BLaER1 (cell line): ENCODE results near the gene NLE1.
"Not testable (repeated sequence)": the region's sequence is repeated elsewhere in the genome, so short reads cannot be mapped to it uniquely, and the experiment has no call there.

Experiments used
- H3K27ac ChIP-seq: shearing (Covaris generic); formaldehyde crosslinking; 2 replicates; pipeline ENCODE4 v1.8.1; 2022
- H3K27me3 ChIP-seq: shearing (Covaris generic); formaldehyde crosslinking; 2 replicates; pipeline ENCODE4 v1.8.1; 2022
- H3K36me3 ChIP-seq: shearing (Covaris generic); formaldehyde crosslinking; 2 replicates; pipeline ENCODE4 v1.8.1; 2022
- H3K4me1 ChIP-seq: shearing (Covaris generic); formaldehyde crosslinking; 2 replicates; pipeline ENCODE4 v1.8.1; 2022
- H3K4me2 ChIP-seq: shearing (Covaris generic); formaldehyde crosslinking; 2 replicates; pipeline ENCODE4 v1.8.1; 2022
- H3K4me3 ChIP-seq: shearing (Covaris generic); formaldehyde crosslinking; 2 replicates; pipeline ENCODE4 v1.8.1; 2022
- H3K9ac ChIP-seq: shearing (Covaris generic); formaldehyde crosslinking; 2 replicates; pipeline ENCODE4 v1.8.1; 2022
- H3K9me3 ChIP-seq: shearing (Covaris generic); formaldehyde crosslinking; 2 replicates; pipeline ENCODE4 v1.8.1; 2022
- H4K20me1 ChIP-seq: shearing (Covaris generic); formaldehyde crosslinking; 2 replicates; pipeline ENCODE4 v1.8.1; 2022
- Cebpa-rat ChIP-seq: shearing (Covaris generic); IDR thresholded peaks from 2 replicates; pipeline ENCODE4 v1.8.1; 2022

Gene NLE1

DNA sequence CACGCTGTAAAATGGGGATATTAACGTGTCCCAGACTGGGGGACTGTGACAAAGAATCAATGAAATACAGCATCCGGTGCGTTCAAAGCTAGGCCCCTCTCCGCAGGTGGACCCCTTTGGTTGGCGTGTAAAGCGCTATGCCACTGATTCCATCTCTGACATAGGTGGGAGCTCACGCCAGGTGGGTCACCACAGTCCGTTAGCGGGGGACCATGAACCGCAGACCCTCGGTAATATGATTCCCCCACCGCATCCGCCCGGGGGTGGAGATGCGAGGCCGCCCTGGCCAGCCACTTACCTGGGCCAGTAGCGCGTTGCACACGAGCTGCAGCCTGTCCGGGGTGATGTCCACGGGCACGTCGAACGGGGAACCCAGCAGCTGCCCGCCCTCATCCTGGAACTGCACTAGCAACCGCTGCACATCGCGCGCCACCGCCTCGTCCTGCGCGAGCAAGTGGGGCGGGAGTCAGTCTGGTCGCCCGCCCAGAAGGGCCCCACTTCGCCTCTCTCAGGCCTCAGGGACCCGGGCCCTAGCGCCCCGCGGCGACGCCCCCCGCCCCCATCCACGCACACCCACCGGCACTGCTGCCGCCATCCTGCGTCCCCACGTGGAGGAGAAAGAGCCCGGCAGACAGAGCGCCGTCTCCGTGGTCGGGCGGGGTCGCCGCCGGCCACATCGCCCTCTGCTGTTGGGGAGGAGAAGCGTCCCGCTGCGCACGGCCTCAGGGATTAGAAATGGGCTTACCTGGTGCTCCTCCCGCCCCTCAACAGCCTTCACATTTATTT, at the start of gene NLE1:
TSS of gene NLE1 (minus strand) at position 623 of the 786 bp plus-strand sequence. CDS start at position 595, 28 bp downstream.
- Histone ChIP-seq H3K27me3 (no peaks in the 10 kb centered on the region), H3K9me3 (no peaks in the 10 kb centered on the region), H4K20me1 (peaks cover 37% of the 10 kb centered on the region), H3K4me2 (peak within 1 kb of the TSS; percentile 90), H3K27ac (peak within 1 kb of the TSS; percentile 83), H3K9ac (peak within 1 kb of the TSS; percentile 89), H3K4me1 (peaks cover 16% of the 10 kb centered on the region), H3K4me3 (peak within 1 kb of the TSS; percentile 83), H3K36me3 (peaks cover 34% of the 10 kb centered on the region)
- TF ChIP-seq Cebpa-rat, result no peak

DNA sequence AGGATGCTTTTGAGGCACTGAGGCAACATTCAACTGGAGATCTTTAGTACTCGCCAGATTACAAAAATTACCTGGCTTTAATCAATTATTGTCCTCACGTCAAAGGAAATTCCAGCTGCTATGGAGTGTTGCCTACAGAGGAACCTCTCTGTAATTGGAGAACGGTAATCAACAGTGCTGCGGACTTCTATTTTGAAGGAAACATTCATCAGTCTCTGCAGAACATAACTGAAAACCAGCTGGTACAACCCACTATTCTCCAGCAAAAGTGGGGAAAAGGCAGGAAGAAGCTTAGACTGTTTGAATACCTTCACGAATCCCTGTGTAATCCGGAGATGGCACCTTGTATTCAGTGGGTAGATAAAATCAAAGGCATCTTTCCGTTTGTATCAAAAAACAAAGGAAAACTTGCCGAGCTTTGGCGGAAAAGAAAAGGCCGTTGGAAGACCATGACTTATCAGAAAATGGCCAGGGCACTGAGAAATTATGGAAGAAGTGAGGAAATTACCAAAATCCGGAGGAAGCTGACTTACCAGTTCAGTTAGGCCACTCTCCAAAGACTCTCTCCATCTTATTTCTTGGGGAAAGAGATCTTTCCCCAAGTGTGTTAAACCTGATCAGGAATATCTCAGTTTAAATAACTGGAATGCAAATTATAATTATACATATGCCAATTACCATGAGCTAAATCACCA, 49.0 kb upstream of the NLE1 start:
- Histone ChIP-seq H3K4me1 (no peaks in the 10 kb centered on the region), H3K4me2 (no peak overlapping the region), H3K9ac (no peak overlapping the region), H3K27ac (no peak overlapping the region), H3K27me3 (no peaks in the 10 kb centered on the region), H3K4me3 (no peak overlapping the region), H3K36me3 (no peaks in the 10 kb centered on the region), H3K9me3 (peaks cover 12% of the 10 kb centered on the region), H4K20me1 (no peaks in the 10 kb centered on the region)
- TF ChIP-seq Cebpa-rat, result no peak

DNA sequence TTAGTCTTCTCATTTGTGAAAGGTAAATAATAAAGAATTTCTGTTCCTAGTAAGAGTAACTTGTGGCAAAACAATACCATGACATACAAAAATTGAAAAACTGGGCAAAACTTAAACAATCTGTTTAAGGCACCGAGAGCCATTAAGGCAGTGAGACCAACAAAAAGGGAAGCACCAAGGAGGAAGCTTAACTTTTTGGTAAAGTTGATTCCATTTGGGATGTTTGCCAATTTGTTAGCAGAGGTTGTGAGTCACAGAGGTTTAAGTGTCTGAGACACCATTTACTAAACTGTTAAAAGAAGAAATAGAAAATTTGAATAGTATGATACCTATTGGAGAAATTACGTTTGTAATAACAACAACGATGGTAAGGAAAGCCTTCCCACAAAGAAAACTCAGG, 47.2 kb upstream of the NLE1 start:
- Histone ChIP-seq H3K27ac (no peak overlapping the region), H3K4me2 (no peak overlapping the region), H3K27me3 (no peaks in the 10 kb centered on the region), H3K4me1 (no peaks in the 10 kb centered on the region), H4K20me1 (no peaks in the 10 kb centered on the region), H3K9ac (no peak overlapping the region), H3K9me3 (no peaks in the 10 kb centered on the region), H3K4me3 (no peak overlapping the region), H3K36me3 (no peaks in the 10 kb centered on the region)
- TF ChIP-seq Cebpa-rat, result no peak

DNA sequence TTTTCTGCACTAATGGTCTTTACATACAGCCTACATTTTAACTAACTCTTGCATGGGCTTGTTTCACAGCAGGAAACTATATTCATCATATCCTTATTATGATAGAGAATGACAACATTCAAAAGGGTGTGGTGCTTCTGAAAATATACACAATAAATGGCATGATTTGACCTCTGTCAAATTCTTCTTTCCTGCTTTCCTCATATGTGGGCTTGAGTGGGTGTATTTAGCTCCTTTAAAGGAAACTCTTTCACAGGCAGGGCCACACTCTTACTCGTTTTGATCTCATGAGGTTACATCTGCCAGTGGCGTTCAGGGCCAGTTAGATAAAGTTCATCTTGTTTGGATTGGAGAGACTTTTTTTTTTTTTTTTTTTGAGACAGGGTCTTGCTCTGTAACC, 46.0 kb upstream of the NLE1 start:
- H4K20me1 ChIP-seq, result no peaks in the 10 kb centered on the region
- H3K9me3 ChIP-seq, result no peaks in the 10 kb centered on the region
- no peak for TF ChIP-seq Cebpa-rat
- H3K4me2 ChIP-seq, result no peak overlapping the region
- H3K27ac ChIP-seq, result no peak overlapping the region
- no peak overlapping the region for H3K9ac ChIP-seq
- no peaks in the 10 kb centered on the region for H3K4me1 ChIP-seq
- no peaks in the 10 kb centered on the region for H3K36me3 ChIP-seq
- no peak overlapping the region for H3K4me3 ChIP-seq
- H3K27me3 ChIP-seq, result no peaks in the 10 kb centered on the region

DNA sequence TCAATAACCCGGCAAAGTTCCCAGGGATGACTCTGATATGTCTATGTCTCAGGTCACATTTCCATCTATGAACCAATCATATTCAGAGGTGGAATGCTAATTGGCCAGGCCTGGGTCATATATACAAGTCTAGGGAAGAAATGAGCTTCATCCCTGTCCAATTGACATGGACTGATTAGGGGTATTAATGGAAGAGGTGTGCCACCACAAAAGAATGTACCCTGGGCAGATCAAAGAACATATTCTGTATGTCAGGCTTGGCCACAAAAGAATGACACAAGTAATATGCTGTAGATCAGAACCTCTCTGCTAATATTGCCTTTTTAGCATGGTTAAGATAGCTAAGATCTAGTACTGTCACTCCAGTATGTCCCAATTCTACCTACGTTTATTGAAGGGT, 45.4 kb upstream of the NLE1 start:
- no peaks in the 10 kb centered on the region for H3K36me3 ChIP-seq
- H3K27me3 ChIP-seq, result no peaks in the 10 kb centered on the region
- no peak overlapping the region for H3K4me2 ChIP-seq
- H4K20me1 ChIP-seq, result no peaks in the 10 kb centered on the region
- TF ChIP-seq Cebpa-rat, result no peak
- H3K4me1 ChIP-seq, result no peaks in the 10 kb centered on the region
- no peak overlapping the region for H3K27ac ChIP-seq
- H3K9me3 ChIP-seq, result no peaks in the 10 kb centered on the region
- no peak overlapping the region for H3K4me3 ChIP-seq
- H3K9ac ChIP-seq, result no peak overlapping the region

DNA sequence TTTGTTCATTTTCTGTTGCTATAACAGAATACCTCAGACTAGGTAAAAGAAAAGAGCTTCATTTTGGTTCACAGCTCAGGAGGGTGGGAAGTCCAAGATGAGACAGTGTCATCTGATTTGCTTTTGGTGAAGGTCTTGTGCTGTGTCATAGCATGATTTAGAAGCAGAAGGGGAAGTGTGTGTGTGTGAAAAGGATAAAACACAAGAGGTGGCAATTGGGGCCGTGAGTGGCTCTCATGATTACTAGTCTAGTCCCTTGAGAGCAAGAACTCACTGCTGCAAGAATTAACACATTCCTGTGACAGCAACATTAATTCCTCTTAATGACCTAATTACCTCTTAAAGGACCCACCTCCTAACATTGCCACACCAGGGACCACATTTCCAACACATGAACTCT, 43.7 kb upstream of the NLE1 start:
- Histone ChIP-seq H4K20me1 (no peaks in the 10 kb centered on the region), H3K4me3 (no peak overlapping the region), H3K9ac (no peak overlapping the region), H3K4me1 (no peaks in the 10 kb centered on the region), H3K4me2 (no peak overlapping the region), H3K27me3 (no peaks in the 10 kb centered on the region), H3K9me3 (no peaks in the 10 kb centered on the region), H3K27ac (no peak overlapping the region), H3K36me3 (no peaks in the 10 kb centered on the region)
- no peak for TF ChIP-seq Cebpa-rat

DNA sequence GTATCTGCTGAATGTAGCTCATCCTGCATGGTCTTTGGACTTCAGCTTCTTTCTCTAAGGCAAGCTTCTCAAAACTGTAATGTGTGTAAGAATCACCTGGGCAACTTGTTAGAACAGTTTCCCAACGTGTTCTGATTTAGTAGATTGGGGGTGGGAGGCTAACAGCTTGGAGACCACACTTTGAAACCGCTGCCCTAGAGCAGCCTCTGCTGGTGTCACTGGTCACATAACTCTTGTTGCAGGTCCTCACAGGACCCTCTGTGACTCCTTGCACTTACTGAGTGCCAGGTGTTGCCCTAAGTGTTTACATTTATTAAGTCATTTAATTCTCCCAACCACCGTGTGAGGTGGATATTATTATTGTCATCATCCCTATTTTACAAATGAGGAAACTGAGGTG, 42.2 kb upstream of the NLE1 start:
- Histone ChIP-seq H3K4me1 (no peaks in the 10 kb centered on the region), H3K9me3 (no peaks in the 10 kb centered on the region), H3K9ac (no peak overlapping the region), H3K27me3 (no peaks in the 10 kb centered on the region), H3K27ac (no peak overlapping the region), H3K4me3 (no peak overlapping the region), H4K20me1 (no peaks in the 10 kb centered on the region), H3K36me3 (no peaks in the 10 kb centered on the region), H3K4me2 (no peak overlapping the region)
- TF ChIP-seq Cebpa-rat, result no peak

DNA sequence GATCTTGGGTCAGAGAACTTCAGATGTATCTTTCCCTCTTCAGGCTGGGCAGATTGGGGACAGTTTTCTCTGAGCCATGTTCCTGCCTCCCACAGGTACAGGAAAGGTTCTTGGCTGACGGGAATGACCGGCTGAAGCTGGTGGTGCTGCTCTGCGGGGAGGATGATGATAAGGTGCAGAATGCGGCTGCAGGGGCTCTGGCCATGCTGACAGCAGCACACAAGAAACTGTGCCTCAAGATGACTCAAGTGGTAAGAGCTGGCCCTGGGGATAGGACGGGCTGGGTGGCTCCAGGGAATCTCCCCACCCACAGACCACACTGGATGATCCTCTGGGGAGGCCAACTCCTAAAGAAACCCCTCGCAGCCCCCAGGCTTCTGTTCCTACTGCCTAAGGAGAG, 41.2 kb upstream of the NLE1 start:
- no peak for TF ChIP-seq Cebpa-rat
- no peaks in the 10 kb centered on the region for H4K20me1 ChIP-seq
- H3K9me3 ChIP-seq, result no peaks in the 10 kb centered on the region
- H3K36me3 ChIP-seq, result no peaks in the 10 kb centered on the region
- no peaks in the 10 kb centered on the region for H3K4me1 ChIP-seq
- H3K4me2 ChIP-seq, result no peak overlapping the region
- no peak overlapping the region for H3K4me3 ChIP-seq
- no peak overlapping the region for H3K9ac ChIP-seq
- no peaks in the 10 kb centered on the region for H3K27me3 ChIP-seq
- H3K27ac ChIP-seq, result no peak overlapping the region

DNA sequence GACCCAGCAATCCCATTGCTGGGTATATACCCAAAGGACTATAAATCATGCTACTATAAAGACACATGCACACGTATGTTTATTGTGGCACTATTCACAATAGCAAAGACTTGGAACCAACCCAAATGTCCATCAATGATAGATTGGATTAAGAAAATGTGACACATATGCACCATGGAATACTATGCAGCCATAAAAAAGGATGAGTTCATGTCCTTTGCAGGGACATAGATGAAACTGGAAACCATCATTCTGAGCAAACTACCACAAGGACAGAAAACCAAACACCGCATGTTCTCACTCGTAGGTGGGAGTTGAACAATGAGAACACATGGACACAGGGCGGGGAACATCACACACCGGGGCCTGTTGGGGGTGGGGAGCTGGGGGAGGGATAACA, 37.3 kb upstream of the NLE1 start:
- H3K9me3 ChIP-seq, H3K4me1 ChIP-seq, H3K4me3 ChIP-seq, H4K20me1 ChIP-seq, H3K4me2 ChIP-seq, H3K36me3 ChIP-seq, H3K27me3 ChIP-seq, H3K9ac ChIP-seq, H3K27ac ChIP-seq: not testable (repeated sequence)

DNA sequence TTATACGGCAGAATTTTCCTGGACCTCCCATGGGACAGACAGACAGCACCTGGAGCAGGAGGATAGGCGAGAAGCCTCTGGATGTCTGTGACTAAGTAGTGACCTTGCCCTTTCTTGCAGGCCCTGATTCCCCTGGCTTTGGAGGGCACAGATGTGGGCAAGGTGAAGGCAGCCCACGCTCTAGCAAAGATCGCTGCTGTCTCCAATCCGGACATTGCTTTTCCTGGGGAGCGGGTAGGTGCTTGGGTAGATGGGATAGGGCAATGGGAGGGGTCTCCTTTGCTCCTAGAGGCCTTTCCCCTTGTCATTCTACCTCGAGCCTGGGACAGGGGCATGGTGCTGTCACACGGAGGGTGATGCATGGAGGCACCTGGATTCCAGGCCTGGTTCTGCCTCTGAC, 34.8 kb upstream of the NLE1 start:
- no peak overlapping the region for H3K4me2 ChIP-seq
- no peak overlapping the region for H3K9ac ChIP-seq
- H3K4me1 ChIP-seq, result no peaks in the 10 kb centered on the region
- no peaks in the 10 kb centered on the region for H3K27me3 ChIP-seq
- H3K4me3 ChIP-seq, result no peak overlapping the region
- no peaks in the 10 kb centered on the region for H3K9me3 ChIP-seq
- no peaks in the 10 kb centered on the region for H4K20me1 ChIP-seq
- H3K36me3 ChIP-seq, result no peaks in the 10 kb centered on the region
- no peak overlapping the region for H3K27ac ChIP-seq
- TF ChIP-seq Cebpa-rat, result no peak
